ENCODE results near the gene EN1. TPM values are rescaled to one million over a fixed set of nuclear protein-coding genes. Genes with fewer than 3 reads are reported as not detected.

EN1 gene
- total RNA-seq, 1 experiment from 2014 or later = 0.26 TPM

DNA sequence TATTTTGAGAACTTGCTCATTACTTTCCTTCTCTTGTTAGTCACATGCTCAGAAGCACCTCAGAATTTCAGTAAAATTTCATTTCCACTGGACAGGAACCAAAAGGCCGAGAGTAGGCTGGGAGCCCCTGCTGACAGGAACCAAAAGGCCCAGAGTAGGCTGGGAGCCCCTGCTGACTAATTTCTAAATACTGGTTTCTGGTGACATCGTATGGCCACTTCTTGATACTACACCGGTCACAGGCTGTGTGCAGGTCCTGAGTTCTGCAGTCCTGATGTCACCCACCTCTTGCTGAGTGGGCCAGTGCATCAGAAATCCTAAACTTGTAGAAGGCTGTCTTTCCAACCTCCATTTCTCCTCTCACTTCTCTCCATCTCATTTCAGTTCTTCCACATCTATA is 17.7 kb upstream of the EN1 start:
- Histone ChIP-seq H3K36me3 (ENCODE audit: control insufficient read depth, insufficient read depth, low read length) (no peaks in the 10 kb centered on the region), H3K9me3 (ENCODE audit: control insufficient read depth, insufficient read depth, low read depth, low read length) (no peaks in the 10 kb centered on the region), H3K4me1 (ENCODE audit: control insufficient read depth, insufficient read depth, low read length) (no peaks in the 10 kb centered on the region), H3K27me3 (ENCODE audit: control insufficient read depth, insufficient read depth, low read length) (peaks cover 3% of the 10 kb centered on the region; the same call in 1 of the 2 replicates), H3K27ac (ENCODE audit: low read length) (no peak overlapping the region), H3K4me3 (ENCODE audit: low read depth in 2 of 2, low read length in 2 of 2) (no peak overlapping the region)
- no peak for DNase-seq (ENCODE audit: low read depth, low spot score)
- TF ChIP-seq, protein P1, sequence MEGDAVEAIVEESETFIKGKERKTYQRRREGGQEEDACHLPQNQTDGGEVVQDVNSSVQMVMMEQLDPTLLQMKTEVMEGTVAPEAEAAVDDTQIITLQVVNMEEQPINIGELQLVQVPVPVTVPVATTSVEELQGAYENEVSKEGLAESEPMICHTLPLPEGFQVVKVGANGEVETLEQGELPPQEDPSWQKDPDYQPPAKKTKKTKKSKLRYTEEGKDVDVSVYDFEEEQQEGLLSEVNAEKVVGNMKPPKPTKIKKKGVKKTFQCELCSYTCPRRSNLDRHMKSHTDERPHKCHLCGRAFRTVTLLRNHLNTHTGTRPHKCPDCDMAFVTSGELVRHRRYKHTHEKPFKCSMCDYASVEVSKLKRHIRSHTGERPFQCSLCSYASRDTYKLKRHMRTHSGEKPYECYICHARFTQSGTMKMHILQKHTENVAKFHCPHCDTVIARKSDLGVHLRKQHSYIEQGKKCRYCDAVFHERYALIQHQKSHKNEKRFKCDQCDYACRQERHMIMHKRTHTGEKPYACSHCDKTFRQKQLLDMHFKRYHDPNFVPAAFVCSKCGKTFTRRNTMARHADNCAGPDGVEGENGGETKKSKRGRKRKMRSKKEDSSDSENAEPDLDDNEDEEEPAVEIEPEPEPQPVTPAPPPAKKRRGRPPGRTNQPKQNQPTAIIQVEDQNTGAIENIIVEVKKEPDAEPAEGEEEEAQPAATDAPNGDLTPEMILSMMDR (IDR thresholded peaks at IDR 0.05) = peak; percentile 77
- no peak for TF ChIP-seq REST (IDR thresholded peaks at IDR 0.05; ENCODE audit: insufficient read depth in 1 of 2, low read depth in 2 of 2, low read length in 1 of 2)
- POLR2A ChIA-PET = no interaction called here
- BruUV-seq (replicated peaks) = no TSS peak
- in situ Hi-C loops (cut with HindIII; ENCODE audit: low pct_unique_long_range_greater_than_20kb, low sequenced_read_pairs) = no loop called here
- CTCF ChIA-PET = no interaction called here
- peak; percentile 95 for ATAC-seq
- intact Hi-C loops (cut with micrococcal nuclease; ENCODE audit: unreplicated experiment) = loop anchor here (1.0 to 5.0 kb wide), 2 partner anchors 643 to 833 kb away; no protein-coding TSS in a partner anchor

- H3K27ac ChIP-seq (ENCODE audit: low read length) = no peak overlapping the region
- no TSS peak for BruUV-seq (replicated peaks)
- CTCF ChIA-PET = no interaction called here
- H3K4me1 ChIP-seq (ENCODE audit: control insufficient read depth, insufficient read depth, low read length) = no peaks in the 10 kb centered on the region
- no peaks in the 10 kb centered on the region for H3K9me3 ChIP-seq (ENCODE audit: control insufficient read depth, insufficient read depth, low read depth, low read length)
- no peaks in the 10 kb centered on the region for H3K36me3 ChIP-seq (ENCODE audit: control insufficient read depth, insufficient read depth, low read length)
- DNase-seq (ENCODE audit: low read depth, low spot score) (no peak), ATAC-seq (no peak)
- no peak for TF ChIP-seq REST (IDR thresholded peaks at IDR 0.05; ENCODE audit: insufficient read depth in 1 of 2, low read depth in 2 of 2, low read length in 1 of 2)
- TF ChIP-seq, protein P1 (IDR thresholded peaks at IDR 0.05) = no peak
- TF ChIP-seq TCF7L2 (IDR thresholded peaks at IDR 0.05; ENCODE audit: low read depth, low read length) = no peak
- no peak for TF ChIP-seq SIN3A (IDR thresholded peaks at IDR 0.05; ENCODE audit: borderline replicate concordance, insufficient read depth, low read depth, low read length)
- TF ChIP-seq POLR2AphosphoS5 (IDR thresholded peaks at IDR 0.05; ENCODE audit: low read depth, low read length) = no peak
- POLR2A ChIA-PET = no interaction called here
- in situ Hi-C loops (cut with HindIII; ENCODE audit: low pct_unique_long_range_greater_than_20kb, low sequenced_read_pairs) = no loop called here
- H3K27me3 ChIP-seq (ENCODE audit: control insufficient read depth, insufficient read depth, low read length) = peaks cover 2% of the 10 kb centered on the region
- intact Hi-C loops (cut with micrococcal nuclease; ENCODE audit: unreplicated experiment) = loop anchor here (5.0 kb wide), 1 partner anchor 817 kb away; no protein-coding TSS in a partner anchor
- H3K4me3 ChIP-seq (ENCODE audit: low read depth in 2 of 2, low read length in 2 of 2) = no peak overlapping the region
These were observed 16.8 kb upstream of the EN1 start for GRCh38 chr2:118864207-118864606.

All from Panc1 (cell line).